GM12874 (cell line): ENCODE results near the gene SLC1A1.

Source experiments
- CTCF ChIP-seq: IDR thresholded peaks from 2 replicates; pipeline ENCODE4 v1.5.1; 2011; ENCODE audit warnings: low read depth, mild to moderate bottlenecking, control low read depth, low read length, moderate library complexity; ENCODE audit not compliant: insufficient read depth

Gene SLC1A1

GRCh38 chr9:4566806-4567205 is 76.5 kb downstream of the SLC1A1 start:
- TF ChIP-seq CTCF, result no peak

GRCh38 chr9:4567601-4568000 is 77.3 kb downstream of the SLC1A1 start:
- no peak for TF ChIP-seq CTCF

- no peak for TF ChIP-seq CTCF
These were observed 78.8 kb downstream of the SLC1A1 start for GRCh38 chr9:4569101-4569500.

GRCh38 chr9:4572184-4572826 is 82.0 kb downstream of the SLC1A1 start:
- TF ChIP-seq CTCF, result no peak

- TF ChIP-seq CTCF, result no peak
These were observed 82.9 kb downstream of the SLC1A1 start for GRCh38 chr9:4573176-4573575.

GRCh38 chr9:4573634-4574389 is 83.5 kb downstream of the SLC1A1 start:
- TF ChIP-seq CTCF, result no peak

GRCh38 chr9:4574657-4575243 is 84.5 kb downstream of the SLC1A1 start:
- no peak for TF ChIP-seq CTCF
